Activated T-helper 9 cell treated with anti-CD3 and anti-CD28 coated beads, Interleukin-2, amount 50 U/mL, for 16 hours (primary cell): Measurements from ENCODE around the gene CAB39L.

Experiments
- DNase-seq: peaks from one replicate; pipeline ENCODE4 v3.0.0-alpha.2; 2020; ENCODE audit warnings: low read depth

CAB39L gene

DNA sequence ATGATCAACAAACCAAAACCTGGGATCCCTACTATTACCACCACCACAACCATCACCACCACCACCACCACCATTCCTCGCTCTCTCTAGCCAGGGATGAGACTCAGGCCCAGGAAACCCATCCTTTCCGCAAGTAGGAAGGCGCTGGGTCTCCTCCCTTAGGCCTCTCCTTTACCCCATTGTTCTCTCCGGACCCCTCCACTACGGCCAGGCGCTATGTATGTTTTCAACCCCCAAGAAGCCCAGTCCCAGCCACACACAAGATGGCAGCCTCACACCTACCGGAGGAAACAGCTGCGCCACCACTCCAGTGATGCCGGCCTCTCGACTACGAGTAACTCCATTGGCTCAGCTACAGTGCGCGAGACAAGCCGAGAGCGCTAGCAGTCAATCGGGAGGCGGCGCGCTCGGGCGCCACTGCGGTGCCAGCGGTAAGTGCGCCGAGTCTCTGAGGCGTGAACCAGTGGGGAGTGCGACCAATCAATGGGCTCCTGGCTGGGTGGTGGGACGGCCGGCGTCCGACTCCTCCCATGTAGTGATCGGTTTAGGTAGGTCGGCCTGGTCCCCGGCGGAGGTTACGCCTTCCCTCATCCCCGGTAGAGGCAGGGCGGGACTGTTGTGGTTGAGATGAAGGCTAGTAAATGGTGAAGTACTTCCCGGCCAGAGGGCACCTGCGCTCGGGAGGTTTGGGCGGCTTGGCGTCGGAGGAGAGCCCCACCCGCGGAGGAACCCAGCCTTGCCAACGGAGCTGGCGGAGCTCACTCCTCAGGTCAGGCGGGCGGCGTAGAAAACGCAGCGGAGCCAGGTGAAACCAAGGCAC lies at the start of gene CAB39L, which contains the start of gene SETDB2:
Gene CAB39L (minus strand): TSS at position 361 of the 820 bp plus-strand sequence. CDS start 61,154 bp downstream, outside the sequence.
Gene SETDB2 (plus strand): TSS at position 571 of the 820 bp plus-strand sequence. CDS start 7,620 bp downstream, outside the sequence.
- peak; percentile 98 for DNase-seq

DNA sequence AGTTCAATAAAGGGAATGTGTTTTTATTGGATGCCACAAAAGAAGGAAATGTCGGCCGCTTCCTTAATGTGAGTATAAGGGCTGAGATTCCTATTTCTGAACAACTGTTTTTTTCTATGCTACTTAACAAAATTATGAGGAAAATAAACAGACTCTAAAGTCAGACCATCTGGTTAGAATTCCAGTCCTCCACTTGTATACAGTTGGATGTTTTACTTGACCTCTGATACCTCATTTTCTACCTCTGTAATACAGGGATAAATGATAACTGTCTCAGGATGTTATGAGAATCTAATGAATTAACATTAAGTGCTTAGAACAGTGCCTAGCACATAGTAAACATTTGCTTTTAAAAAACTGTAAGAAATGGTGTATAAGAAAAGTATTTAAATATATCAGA lies 44.7 kb upstream of the CAB39L start:
- no peak for DNase-seq

DNA sequence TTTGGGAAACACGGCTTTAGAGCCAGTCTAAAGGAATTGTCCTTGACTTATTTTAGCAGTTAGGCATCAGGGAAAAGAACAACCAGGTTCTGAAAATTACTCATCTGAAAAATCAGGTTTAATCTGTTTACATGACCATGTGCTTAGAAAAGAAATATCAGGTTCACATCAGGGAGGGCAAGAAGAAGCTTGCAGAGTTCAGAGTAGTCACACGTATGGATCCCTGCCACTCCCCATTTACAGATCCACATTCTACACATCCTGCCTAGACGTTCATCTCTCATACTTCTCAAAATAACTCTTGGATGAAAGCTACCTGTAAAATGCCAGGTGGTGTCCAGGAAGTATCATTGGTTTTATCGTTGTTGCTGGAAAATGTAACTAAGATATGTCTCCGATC lies 37.9 kb upstream of the CAB39L start:
- no peak for DNase-seq

DNA sequence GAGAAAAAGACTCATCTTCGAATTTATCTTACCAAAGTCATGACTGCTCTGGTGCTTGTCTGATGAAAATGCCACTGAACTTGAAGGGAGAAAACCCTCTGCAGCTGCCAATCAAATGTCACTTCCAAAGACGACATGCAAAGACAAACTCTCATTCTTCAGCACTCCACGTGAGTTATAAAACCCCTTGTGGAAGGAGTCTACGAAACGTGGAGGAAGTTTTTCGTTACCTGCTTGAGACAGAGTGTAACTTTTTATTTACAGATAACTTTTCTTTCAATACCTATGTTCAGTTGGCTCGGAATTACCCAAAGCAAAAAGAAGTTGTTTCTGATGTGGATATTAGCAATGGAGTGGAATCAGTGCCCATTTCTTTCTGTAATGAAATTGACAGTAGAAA lies 32.7 kb upstream of the CAB39L start:
- DNase-seq: no peak

DNA sequence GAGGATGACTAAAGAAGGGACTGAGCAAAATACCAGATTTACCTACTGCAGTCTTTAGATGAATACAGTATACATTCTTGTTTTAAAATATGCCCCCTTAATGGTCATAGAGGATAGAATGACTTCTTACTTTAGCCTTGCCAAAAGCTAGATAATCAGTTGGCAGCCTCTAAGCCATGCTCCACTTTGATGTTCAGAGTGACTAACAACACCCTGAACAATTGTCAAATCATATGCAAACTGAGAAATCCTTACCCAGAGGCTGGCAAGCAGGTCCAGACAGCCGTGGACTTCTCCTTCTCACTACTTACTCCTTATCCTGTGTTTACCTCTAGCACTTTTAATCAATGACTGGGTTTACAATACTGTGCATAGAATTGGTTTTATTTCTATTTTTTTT lies 28.3 kb upstream of the CAB39L start:
- DNase-seq: no peak

DNA sequence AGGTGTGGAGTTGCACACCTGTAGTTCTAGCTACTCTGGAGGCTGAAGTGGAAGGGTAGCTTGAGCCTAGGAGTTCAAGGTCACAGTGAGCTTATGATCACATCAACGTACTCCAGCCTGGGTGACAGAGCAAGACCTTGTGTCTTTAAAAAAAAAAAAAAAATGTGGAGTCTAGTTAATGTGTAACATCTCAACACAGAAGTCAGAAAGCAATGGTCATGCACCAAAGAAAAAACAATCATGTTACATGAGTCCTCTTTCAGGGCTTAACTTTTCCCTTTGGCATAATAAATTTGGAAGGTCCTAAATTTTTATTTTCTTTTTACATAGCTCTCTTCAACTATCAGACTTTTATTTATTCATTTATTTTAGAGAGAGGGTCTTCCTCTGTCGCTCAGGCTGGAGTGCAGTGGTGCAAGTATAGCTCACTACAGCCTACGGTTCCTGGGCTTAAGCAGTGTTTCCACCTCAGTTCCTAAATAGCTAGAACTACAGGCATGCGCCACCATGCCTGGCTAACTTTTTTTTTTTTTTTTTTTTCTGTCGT lies 22.5 kb upstream of the CAB39L start:
- DNase-seq: no peak

DNA sequence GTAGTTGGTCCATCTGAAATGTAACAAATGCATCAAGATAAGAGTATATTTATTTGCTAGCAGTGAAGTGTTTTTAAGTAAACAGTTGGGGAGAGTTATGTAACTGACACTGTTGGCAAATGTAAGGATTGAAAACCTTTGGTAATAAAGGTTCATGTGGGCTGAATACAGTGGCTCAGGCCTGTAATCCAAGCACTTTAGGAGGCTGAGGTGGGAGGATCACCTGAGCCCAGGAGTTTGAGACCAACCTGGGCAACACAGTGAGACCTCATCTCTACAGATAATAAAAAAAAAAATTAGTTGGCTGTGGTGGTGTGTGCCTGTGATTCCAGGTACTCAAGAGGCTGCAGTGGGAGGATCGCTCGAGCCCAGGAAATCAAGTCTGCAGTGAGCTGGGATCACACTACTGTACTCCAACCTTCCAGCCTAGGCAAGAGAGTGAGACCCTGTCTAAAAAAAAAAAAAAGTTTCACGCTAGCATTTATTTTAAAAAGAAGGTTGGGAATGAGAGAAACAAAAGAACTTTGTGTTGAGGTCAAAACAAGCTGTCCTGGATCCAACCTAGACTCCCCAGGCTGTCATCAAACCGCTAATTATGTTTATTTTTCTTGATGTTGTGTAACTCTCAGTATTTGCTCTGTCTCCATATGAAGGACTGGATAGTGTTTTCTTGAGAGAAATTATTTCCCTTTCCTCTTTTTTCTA lies 20.9 kb upstream of the CAB39L start:
- no peak for DNase-seq

DNA sequence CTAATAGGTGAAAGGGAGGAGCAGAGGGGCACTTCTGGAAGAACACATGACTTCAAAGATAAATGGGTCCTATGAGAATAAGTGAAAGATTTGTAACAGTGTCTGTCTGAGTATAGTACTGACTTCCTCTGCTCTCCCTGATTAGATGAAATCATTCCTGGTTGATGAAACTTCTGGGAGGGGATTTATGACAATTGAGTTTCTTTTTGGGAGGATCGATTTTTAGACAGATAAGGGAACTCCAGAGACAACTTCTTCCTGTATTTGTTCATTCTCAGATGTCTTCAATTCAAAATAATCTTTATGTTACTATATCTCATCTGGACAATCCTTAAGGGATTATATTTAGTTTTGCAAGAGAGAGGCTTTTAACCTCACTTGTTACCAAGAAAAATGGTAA lies 20.2 kb upstream of the CAB39L start:
- no peak for DNase-seq

DNA sequence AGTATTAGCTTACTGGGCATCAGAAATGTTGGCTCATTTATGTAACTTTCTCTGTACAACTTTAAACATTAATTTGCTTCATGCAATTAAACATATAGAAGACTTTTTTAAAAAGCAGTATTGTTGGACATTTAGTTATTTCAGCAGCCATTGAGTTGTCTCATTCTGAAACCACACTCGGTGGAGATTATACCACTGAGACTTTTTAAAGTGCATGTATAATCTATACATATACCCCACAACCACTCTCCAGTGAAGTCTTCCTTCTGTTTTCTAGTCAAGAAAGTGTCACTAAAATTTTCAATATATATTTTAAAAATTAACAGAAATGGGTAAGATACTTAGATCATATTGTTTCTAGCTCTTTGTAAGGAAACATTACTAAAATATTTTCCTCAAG lies 15.7 kb upstream of the CAB39L start:
- no peak for DNase-seq

DNA sequence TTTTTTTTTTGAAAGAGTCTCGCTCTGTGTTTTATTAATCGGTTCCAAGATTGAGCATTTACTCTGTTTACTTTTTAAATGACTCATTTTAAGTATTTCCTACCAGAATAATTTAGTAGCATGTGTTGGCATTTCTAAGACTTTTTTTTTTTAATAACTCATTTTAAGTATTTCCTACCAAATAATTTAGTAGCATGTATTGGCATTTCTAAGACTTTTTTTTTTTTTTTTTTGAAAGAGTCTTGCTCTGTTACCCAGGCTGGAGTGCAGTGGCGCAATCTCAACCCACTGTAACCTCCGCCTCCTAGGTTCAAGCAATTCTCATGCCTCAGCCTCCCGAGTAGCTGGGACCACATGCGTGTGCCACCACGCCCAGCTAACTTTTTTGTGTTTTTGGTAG lies 13.4 kb upstream of the CAB39L start:
- no peak for DNase-seq

DNA sequence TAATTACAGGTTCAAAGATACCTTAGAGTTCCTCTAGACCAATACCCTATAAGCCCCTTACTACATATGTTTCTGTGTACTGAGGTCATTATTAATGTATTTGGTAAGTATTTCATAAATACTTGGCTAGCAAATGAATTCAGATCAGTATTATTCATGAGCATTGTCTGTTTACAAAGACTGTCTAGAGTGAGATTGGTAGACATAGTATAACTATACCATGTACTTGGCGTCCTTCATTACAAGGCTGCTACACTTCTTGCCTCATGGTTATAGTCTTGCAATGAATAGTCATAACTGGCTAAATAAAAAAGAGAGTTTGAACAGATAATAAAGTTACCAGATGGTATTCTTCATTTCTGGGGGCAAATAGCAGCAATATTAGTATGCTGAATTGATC lies 12.3 kb upstream of the CAB39L start:
- DNase-seq: no peak

DNA sequence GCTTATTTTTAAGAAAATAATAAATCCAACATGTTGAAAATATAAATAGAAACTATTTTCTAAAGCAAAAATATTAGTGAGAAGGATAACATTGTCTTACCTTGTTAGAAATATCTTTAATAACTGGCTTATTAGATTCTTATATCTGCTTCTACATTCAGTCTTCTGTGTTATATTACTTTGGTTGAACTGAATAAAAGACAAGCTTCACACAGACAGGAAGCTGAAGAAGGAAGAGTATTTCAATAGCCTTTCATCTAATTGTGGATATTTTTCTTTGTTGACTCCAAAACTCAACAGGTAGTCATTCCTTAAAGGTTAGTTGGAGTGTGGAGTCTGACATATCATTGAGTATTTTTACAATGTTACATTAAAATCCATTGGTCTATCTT lies 11.1 kb upstream of the CAB39L start:
- no peak for DNase-seq

DNA sequence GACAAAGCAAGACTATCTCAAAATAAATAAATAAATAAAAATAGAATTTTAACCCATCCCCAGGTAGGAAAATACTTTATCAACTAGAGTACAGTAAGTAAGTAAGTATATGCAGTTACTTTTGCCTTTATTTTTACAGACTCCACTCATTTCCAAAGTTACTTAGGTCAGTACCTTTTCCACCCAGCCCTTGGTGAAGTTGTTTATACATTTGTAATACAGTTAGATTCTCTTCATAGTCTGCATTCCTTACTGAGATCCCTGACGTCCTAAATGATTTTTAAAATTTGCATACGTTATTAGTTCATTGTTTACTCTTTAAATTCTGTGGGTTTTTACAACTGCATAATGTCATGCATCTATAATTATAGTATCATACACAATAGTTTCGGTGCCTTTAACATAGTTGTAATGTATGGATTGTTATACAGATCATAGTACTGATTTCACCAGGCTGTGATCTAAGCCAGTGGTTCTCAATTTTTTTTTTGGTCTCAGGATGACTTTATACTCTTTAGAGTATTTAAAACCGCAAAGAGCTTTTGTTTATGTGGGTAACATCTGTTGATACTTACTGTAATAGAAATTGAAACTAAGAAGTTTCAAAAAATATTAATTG lies 10.6 kb upstream of the CAB39L start:
- no peak for DNase-seq

DNA sequence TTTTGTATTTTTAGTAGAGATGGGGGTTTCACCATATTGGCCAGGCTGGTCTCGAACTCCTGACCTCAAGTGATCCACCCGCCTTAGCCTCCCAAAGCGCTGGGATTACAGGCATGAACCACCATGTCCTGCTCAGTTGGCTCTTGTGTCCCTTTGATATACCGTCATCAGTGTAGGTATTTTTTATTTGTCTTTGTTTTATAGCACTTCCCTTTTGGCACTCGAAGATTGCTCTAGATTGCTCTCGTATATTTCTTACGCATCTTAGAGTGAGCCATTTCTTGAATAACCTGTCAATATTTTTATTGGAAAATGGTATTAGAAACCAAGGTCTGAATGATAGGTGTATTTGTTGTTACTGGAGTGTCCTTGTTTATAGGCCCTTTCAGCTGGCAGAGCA lies 9.6 kb upstream of the CAB39L start:
- DNase-seq: no peak

DNA sequence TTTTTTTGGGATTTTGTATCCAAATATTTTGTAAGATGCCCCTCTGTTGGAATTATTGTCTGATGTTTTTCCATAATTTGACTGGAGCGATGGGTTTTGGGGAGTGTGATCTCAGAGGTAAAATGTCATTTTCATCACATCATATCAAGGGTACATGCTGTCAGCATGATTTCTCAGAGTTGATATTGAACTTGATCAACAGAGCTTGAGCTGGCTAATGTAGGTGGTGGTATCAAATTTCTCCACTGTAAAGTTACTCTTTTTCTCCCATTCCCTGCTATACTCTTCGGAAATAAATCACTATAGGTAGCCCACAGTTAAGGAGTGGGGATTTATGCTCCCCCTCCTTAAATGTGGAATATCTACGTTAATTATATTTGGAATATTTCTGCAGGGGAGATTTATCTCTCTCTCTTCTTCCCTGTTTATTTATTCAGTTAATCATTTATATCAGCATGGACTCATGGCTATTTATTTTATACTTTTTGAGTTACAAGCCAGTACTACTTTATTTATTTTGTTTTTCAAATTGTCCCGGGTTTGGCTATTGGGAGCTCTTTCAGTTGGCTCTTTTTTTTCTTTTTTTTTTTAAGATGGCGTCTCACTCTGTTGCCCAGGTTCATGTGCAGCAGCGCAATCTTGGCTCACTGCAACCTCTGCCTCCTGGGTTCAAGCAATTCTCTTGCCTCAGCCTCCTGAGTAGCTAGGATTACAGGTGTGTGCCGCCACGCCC lies 9.0 kb upstream of the CAB39L start:
- DNase-seq: no peak

DNA sequence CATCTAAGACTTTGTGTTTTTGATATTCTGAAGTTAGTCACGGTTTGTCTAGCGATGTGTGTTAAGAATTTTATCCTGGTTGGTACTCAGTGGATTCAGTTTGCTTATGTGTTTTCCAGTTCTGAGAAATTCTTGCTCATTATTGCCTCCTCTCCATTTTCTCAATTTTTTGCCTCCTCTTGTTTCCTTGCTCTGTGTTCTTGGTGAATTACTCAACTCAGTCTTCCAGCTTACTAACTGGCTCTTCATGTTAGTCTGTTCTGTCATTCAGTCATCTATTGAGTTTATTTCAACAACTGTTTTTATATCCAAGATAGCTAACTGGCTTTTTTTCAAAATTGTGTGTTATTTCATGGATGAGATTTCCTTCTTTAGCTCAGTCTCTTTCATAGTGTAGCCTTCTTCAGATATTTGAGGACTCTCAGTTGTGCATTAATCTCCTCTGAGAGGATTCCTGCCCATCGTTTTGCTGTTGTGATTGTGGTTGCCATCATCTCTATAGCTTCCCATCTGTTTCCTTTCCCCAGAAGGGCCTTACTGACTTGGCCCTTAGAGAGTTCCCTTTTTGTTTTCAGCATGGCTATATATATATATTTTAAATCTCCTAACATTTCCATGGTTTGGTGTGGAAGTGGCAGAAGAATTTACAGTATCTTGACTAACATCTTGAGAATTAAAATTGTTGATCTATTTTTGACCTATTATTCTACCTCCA lies 6.4 kb upstream of the CAB39L start:
- no peak for DNase-seq

DNA sequence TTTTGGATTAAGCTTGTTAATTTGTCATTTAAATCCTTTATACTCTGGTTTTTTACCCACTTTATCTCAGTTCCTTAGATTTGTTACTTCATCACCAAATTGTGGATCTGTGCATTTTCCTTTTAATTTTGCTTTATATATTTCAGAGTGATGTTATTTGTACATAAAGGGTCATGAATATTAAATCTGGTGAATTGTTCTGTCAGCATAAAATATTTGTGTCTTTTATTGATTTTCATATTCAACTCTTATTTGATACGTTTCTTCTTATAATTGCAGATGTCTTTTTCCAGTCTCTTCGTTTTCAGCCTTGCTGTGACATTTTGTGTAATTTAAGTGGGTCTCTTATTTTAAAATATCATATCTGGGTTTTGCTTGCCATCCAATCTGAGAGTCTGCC lies 4.9 kb upstream of the CAB39L start:
- no peak for DNase-seq

DNA sequence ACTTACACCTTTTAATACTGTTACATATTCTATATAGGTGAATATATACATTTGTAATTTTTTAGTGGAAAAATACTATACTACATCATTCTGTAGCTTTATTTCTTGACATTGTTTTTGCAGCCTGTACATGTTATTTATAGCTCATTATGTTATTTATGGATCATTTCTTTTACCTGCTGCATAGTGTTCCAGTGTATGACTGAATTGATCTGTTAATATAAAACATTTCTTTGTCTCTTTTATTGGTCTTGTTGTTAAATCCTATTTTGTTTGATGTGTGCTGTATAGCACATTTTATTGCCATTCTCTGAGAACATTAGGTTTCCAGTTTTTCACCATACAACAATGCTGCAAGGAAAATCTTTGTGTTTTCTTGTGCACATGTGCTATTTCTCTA lies 2.6 kb upstream of the CAB39L start:
- DNase-seq: no peak

DNA sequence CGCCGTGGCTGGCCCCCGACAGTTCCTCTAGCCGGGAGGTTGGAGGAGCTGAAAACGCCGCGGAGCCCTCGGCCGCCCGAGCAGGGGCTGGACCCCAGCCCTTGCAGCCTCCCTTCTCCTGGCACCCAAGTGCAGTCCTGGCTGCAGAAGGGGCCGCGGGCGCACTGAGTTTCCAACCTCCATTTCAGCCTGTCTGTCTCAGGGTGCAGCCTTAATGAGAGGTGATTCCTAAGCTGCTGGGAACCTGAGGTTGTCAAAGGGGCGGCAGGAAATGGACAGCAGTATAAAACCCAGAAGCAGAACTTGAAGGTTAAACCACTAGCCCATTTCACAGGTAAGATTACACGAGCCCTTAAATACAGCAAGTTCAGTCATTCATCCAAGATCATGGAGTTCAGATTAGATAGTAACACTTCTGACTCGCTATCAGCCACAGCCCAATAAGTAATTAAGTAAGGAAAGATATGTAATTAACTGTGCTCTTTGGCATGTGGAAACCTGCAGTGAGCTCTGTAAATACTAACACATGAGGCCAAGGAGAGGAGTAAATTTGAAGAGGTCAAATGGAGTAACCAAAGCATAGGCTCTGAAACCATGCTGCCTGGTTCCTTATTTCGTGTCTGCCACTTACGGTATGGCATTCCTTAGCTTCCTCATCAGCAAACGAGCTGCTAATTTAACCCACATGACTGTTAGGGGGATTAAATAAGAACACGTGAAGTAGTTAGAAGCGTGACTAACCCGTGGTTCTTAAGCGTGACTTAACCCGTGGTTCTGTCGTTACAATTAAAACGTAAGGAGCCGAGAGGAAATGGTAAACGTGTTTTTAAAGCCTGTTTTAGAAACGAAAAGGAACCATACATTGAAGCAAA lies 896 bp upstream of the CAB39L start:
- DNase-seq: no peak

DNA sequence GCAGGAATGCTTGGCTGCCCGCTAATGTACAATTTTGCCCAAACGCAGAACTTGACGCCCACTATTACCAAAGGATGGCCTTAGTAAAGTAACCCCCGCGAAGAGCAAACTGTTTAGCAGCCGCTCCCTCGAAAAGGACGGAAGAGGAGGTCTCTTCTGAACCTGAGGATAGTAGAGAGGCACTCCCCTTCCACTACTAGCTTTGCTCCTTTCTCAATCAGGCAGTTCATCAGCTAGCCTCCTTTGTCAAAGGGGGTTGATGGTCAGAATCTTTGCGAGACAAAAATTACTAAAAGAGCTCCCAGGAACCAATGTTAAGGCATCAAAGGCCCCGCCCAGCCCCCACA lies 534 bp downstream of the CAB39L start:
- no peak for DNase-seq

DNA sequence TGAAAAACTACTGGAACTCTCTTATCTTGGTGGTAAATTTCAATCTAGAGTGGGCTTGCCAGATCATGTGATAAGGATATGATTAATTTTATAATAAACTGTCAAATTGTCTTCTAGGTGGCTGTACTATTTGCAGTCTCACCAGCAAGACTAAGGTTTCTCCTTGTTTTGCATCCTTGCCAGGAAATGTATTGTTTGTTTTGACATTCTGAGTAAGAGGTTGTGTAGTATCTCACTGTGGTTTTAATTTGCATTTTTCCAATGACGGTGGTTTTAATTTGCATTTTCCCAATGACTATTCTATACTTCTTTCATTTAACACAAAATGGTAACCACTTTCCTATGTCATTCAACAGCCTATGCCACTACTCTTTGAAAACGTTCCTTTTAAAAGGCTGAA lies 2.0 kb downstream of the CAB39L start:
- no peak for DNase-seq
